H1 (cell line): ENCODE results near the gene HOXB9. TPM values are rescaled to one million over a fixed set of nuclear protein-coding genes. Genes with fewer than 3 reads are reported as not detected.

ENCODE experiments used
- CTCF ChIA-PET: fragments of 300-600 bp; sonication (Branson Sonifier 250); formaldehyde crosslinking; loops from one replicate; lab custom pipeline; 2021; ENCODE audit not compliant: partially characterized antibody; lab: Charles Lee
- POLR2A ChIA-PET: fragments of 300-600 bp; sonication (Branson Sonifier 250); formaldehyde crosslinking; loops from one replicate; lab custom pipeline; 2021; ENCODE audit warnings: inconsistent platforms; ENCODE audit not compliant: partially characterized antibody; lab: Charles Lee
- DNase-seq, 2 experiments: peaks; one replicate each; pipeline versions ENCODE4 v3.0.0 to v3.0.0-alpha.2; 2010 to 2022; ENCODE audit warnings: low spot score in 2 of 2, low read depth in 1 of 2, mixed read lengths in 1 of 2
- FAIRE-seq: peaks from 2 replicates; lab custom pipeline; 2011; peaks lifted over from hg19 to GRCh38; lab: Jason Lieb, UNC
- H2AFZ ChIP-seq: 2 replicates; pipeline ENCODE4 v1.8.1; 2012; ENCODE audit warnings: low read length, inconsistent platforms
- H2AK5ac ChIP-seq: 2 replicates; pipeline ENCODE4 v1.6.1; 2013; ENCODE audit warnings: low read depth, low read length
- H2BK120ac ChIP-seq: replicated peaks from 2 replicates; pipeline ENCODE3; 2013; ENCODE audit warnings: low read depth, low read length, inconsistent platforms
- H2BK12ac ChIP-seq: 2 replicates; pipeline ENCODE4 v1.6.1; 2013; ENCODE audit warnings: low read depth, low read length
- H2BK15ac ChIP-seq: 2 replicates; pipeline ENCODE4 v1.6.1; 2013; ENCODE audit warnings: low read length
- H2BK20ac ChIP-seq: 2 replicates; pipeline ENCODE4 v1.6.1; 2013; ENCODE audit warnings: low read length
- H2BK5ac ChIP-seq: 2 replicates; pipeline ENCODE4 v1.6.1; 2013; ENCODE audit warnings: low read depth, low read length
- H3K14ac ChIP-seq: 2 replicates; pipeline ENCODE4 v1.6.1; 2013; ENCODE audit warnings: inconsistent platforms; ENCODE audit not compliant: insufficient read length
- H3K18ac ChIP-seq: 2 replicates; pipeline ENCODE4 v1.6.1; 2013; ENCODE audit warnings: low read length; ENCODE audit errors: extremely low read depth
- H3K23ac ChIP-seq: 2 replicates; pipeline ENCODE4 v1.6.1; 2013; ENCODE audit warnings: inconsistent platforms; ENCODE audit not compliant: insufficient read length
- H3K23me2 ChIP-seq: 2 replicates; pipeline ENCODE4 v1.6.1; 2013; ENCODE audit warnings: low read depth, low read length
- H3K27ac ChIP-seq: 2 replicates; pipeline ENCODE4 v1.6.1; 2011; ENCODE audit warnings: low read depth, low read length, inconsistent platforms
- H3K27me3 ChIP-seq, 4 experiments: replicated peaks in 1 of 4; 1 replicate in 1 of 4; 2 replicates in 3 of 4; pipeline versions ENCODE4 v1.6.1 to v1.8.1; 2011 to 2013; ENCODE audit warnings: low read length in 3 of 4, mild to moderate bottlenecking in 3 of 4, inconsistent platforms in 2 of 4, mixed read lengths in 2 of 4, moderate library complexity in 1 of 4; ENCODE audit not compliant: control insufficient read depth in 3 of 4, insufficient read depth in 3 of 4; ENCODE audit errors: extremely low read depth in 1 of 4
- H3K36me3 ChIP-seq, 4 experiments: 2 replicates each; pipeline versions ENCODE4 v1.6.1 to v1.8.1; 2011 to 2013; ENCODE audit warnings: mild to moderate bottlenecking in 4 of 4, low read length in 3 of 4, moderate library complexity in 2 of 4, control low read depth in 1 of 4, inconsistent platforms in 1 of 4; ENCODE audit not compliant: insufficient read depth in 4 of 4, control insufficient read depth in 2 of 4
- H3K4ac ChIP-seq: replicated peaks from 2 replicates; pipeline ENCODE3; 2013; ENCODE audit warnings: low read length, low read depth, mixed read lengths, inconsistent platforms; ENCODE audit not compliant: insufficient read length
- H3K4me1 ChIP-seq, 4 experiments: replicated peaks in 1 of 4; 1 replicate in 1 of 4; 2 replicates in 3 of 4; pipeline versions ENCODE4 v1.6.1 to v1.8.1; 2011 to 2013; ENCODE audit warnings: low read length in 3 of 4, inconsistent platforms in 2 of 4, mixed read lengths in 1 of 4; ENCODE audit not compliant: insufficient read depth in 4 of 4, control insufficient read depth in 3 of 4
- H3K4me2 ChIP-seq, 2 experiments: 2 replicates each; pipeline versions ENCODE4 v1.6.1 to v1.8.1; 2011 to 2013; ENCODE audit warnings: low read depth in 2 of 2, low read length in 2 of 2, control low read depth in 1 of 2, inconsistent platforms in 1 of 2, mild to moderate bottlenecking in 1 of 2; ENCODE audit not compliant: insufficient read depth in 1 of 2
- H3K4me3 ChIP-seq, 4 experiments: fragments of 200-600, 300-600 bp in 1 of 4; sonication (generic), shearing (Covaris generic), sonication (Bioruptor Twin) in 1 of 4; 2 replicates each; pipeline versions ENCODE4 v1.5.1 to v1.8.1; 2011 to 2016; ENCODE audit warnings: low read length in 4 of 4, low read depth in 3 of 4, control low read depth in 2 of 4, inconsistent platforms in 2 of 4, mild to moderate bottlenecking in 2 of 4, mixed read lengths in 1 of 4, moderate library complexity in 1 of 4; ENCODE audit not compliant: insufficient read depth in 2 of 4; ENCODE audit errors: extremely low read depth in 1 of 4
- H3K56ac ChIP-seq: replicated peaks from 2 replicates; pipeline ENCODE3; 2013; ENCODE audit warnings: low read depth, mild to moderate bottlenecking, mixed read lengths, low read length, inconsistent platforms; ENCODE audit not compliant: insufficient read length
- H3K79me1 ChIP-seq: 2 replicates; pipeline ENCODE4 v1.6.1; 2013; ENCODE audit warnings: low read depth, low read length, control low read depth
- H3K79me2 ChIP-seq, 2 experiments: 2 replicates each; pipeline versions ENCODE4 v1.6.1 to v1.8.1; 2012 to 2013; ENCODE audit warnings: low read length in 2 of 2, mild to moderate bottlenecking in 2 of 2, inconsistent platforms in 1 of 2; ENCODE audit not compliant: insufficient read depth in 2 of 2, control insufficient read depth in 1 of 2
- H3K9ac ChIP-seq, 4 experiments: replicated peaks in 1 of 4; 1 replicate in 1 of 4; 2 replicates in 3 of 4; pipeline versions ENCODE4 v1.6.1 to v1.8.1; 2011 to 2013; ENCODE audit warnings: low read depth in 3 of 4, low read length in 3 of 4, control low read depth in 2 of 4, mild to moderate bottlenecking in 2 of 4, moderate library complexity in 2 of 4, inconsistent platforms in 1 of 4; ENCODE audit errors: extremely low read depth in 1 of 4
- H3K9me3 ChIP-seq, 2 experiments: 2 replicates each; pipeline versions ENCODE4 v1.6.1 to v1.8.1; 2012 to 2013; ENCODE audit warnings: mild to moderate bottlenecking in 2 of 2, moderate library complexity in 2 of 2, control low read depth in 1 of 2, inconsistent platforms in 1 of 2, low read depth in 1 of 2, low read length in 1 of 2, mixed read lengths in 1 of 2; ENCODE audit not compliant: insufficient read depth in 2 of 2
- H4K20me1 ChIP-seq, 2 experiments: replicated peaks in 1 of 2; 2 replicates each; pipeline versions ENCODE3 to v1.8.1; 2011 to 2013; ENCODE audit warnings: inconsistent platforms in 2 of 2, low read length in 2 of 2, mild to moderate bottlenecking in 1 of 2; ENCODE audit not compliant: insufficient read depth in 2 of 2, control insufficient read depth in 1 of 2
- H4K5ac ChIP-seq: 2 replicates; pipeline ENCODE4 v1.6.1; 2013; ENCODE audit warnings: low read length, low read depth, mixed read lengths, inconsistent platforms; ENCODE audit not compliant: insufficient read length
- H4K8ac ChIP-seq: 2 replicates; pipeline ENCODE4 v1.8.0; 2013; ENCODE audit warnings: mild to moderate bottlenecking, moderate library complexity, low read length, inconsistent platforms; ENCODE audit not compliant: insufficient read depth; ENCODE audit errors: extremely low read depth
- H4K91ac ChIP-seq: replicated peaks from 2 replicates; pipeline ENCODE3; 2013; ENCODE audit warnings: low read length, mixed read lengths, inconsistent platforms; ENCODE audit not compliant: insufficient read length
- EZH2 ChIP-seq: fragments of 200-600 bp; sonication (generic); IDR thresholded peaks from 2 replicates; pipeline ENCODE4 v1.7.1; 2012; ENCODE audit warnings: low read depth, mild to moderate bottlenecking, moderate library complexity, low read length, inconsistent platforms; ENCODE audit not compliant: severe bottlenecking
- SUZ12 ChIP-seq: fragments of 200-600 bp; sonication (generic); IDR thresholded peaks from 2 replicates; pipeline ENCODE4 v1.6.1; 2012; ENCODE audit warnings: mild to moderate bottlenecking, inconsistent platforms, low read length, moderate library complexity, mixed read lengths
- ZNF274 ChIP-seq: IDR thresholded peaks from 2 replicates; pipeline ENCODE4 v1.7.0; 2012; ENCODE audit warnings: low read length, borderline replicate concordance; ENCODE audit errors: extremely low read depth
- WGBS, 2 experiments: shearing (Covaris generic) in 1 of 2; methylation state at CpG; one replicate each; pipeline versions ENCODE4 v1.1.6 to v1.1.7; 2013 to 2015; ENCODE audit warnings: low lambda C conversion rate in 2 of 2, mixed read lengths in 2 of 2, inconsistent platforms in 1 of 2, low coverage in 1 of 2, missing lambda C conversion rate in 1 of 2; ENCODE audit not compliant: insufficient replicate concordance in 2 of 2, insufficient coverage in 1 of 2, insufficient read length in 1 of 2; ENCODE audit errors: extremely low coverage in 1 of 2, missing lambda C conversion rate in 1 of 2; 5-methylcytosine and 5-hydroxymethylcytosine counted together
- polyA plus RNA-seq, 7 experiments: library from polyadenylated mRNA; depleted of rRNA in 3 of 7; stranded (reverse) in 5 of 7; unstranded in 2 of 7; fragments of >200 nt in 5 of 7; fragments of 200-250 nt in 2 of 7; gene quantifications; 1 replicate in 5 of 7; 2 replicates in 1 of 7; 4 replicates in 1 of 7; pipeline versions ENCODE4 v1.2.1 to v1.2.3, GENCODE V29; 2011 to 2013; ENCODE audit warnings: missing spikeins in 2 of 7, mixed read lengths in 2 of 7
- total RNA-seq: library from RNA; stranded (reverse); fragmentation: NEBNext Ultra II Directional; extraction: Animal tissue kit (Norgen Biotek cat#: 25700); gene quantifications from 2 replicates; pipeline ENCODE4 v1.2.1, GENCODE V29; 2021

The HOXB9 gene
- total and polyA plus RNA-seq, 2 of the 8 experiments (the other 6 are each of a cell fraction or from before 2014, with no cell fraction given): not detected

GRCh38 chr17:48584223-48584741 lies 41.9 kb downstream of the HOXB9 start:
- Histone ChIP-seq H2AK5ac (no peak overlapping the region), H3K4me3 (no peak overlapping the region), H2BK12ac (no peak overlapping the region), H3K56ac (no peak overlapping the region), H3K4ac (no peak overlapping the region), H3K79me1 (no peaks in the 10 kb centered on the region), H4K91ac (no peak overlapping the region), H3K79me2 (no peaks in the 10 kb centered on the region), H2BK5ac (no peak overlapping the region), H3K27ac (no peak overlapping the region), H3K9ac (no peak overlapping the region), H2BK15ac (no peak overlapping the region), H2BK20ac (no peak overlapping the region), H3K4me2 (no peak overlapping the region), H3K14ac (no peak overlapping the region), H3K27me3 (peaks cover 99 to 100% (median 100%) of the 10 kb centered on the region in 4 experiments), H3K4me1 (peaks cover 0 to 5% (median 4%) of the 10 kb centered on the region in 4 experiments; a peak in 4 of 7 replicates), H3K23ac (no peak overlapping the region), H4K8ac (no peak overlapping the region), H3K18ac (no peak overlapping the region), H4K20me1 (peaks cover 23 to 40% of the 10 kb centered on the region in 2 experiments), H3K23me2 (no peaks in the 10 kb centered on the region), H3K36me3 (peaks cover 0 to 18% (median 0%) of the 10 kb centered on the region in 4 experiments; a peak in 1 of 8 replicates), H2BK120ac (no peak overlapping the region), H3K9me3 (no peaks in the 10 kb centered on the region), H4K5ac (no peak overlapping the region), H2AFZ (no peak overlapping the region)
- FAIRE-seq: no peak
- ChIA-PET POLR2A (no interaction called here), CTCF (interaction anchor here (0.6 to 2.6 kb wide), 7 partner anchors 17 to 110 kb away, joined by 3 to 9 read pairs (median 5); no protein-coding TSS in a partner anchor)
- no peak for DNase-seq
- WGBS, 2 experiments: 29% methylated on average over 2 of the region's 2 CpGs; no CpG with 5 or more reads in 1 of the 2 experiments
- no peak for TF ChIP-seq ZNF274
- TF ChIP-seq EZH2: peak; percentile 55
- peak; percentile 2; the same call in 1 of the 2 replicates for TF ChIP-seq SUZ12
